HEK293 (cell line): ENCODE data around the gene DKK2.

ENCODE experiments used
- GFI1B ChIP-seq: fragments of 450-650 bp; formaldehyde crosslinking; IDR thresholded peaks from 2 replicates; pipeline ENCODE4 v1.5.1; 2016; ENCODE audit warnings: missing biosample characterization, missing genetic modification characterization
- GLIS2 ChIP-seq: fragments of 450-650 bp; formaldehyde crosslinking; IDR thresholded peaks from 2 replicates; pipeline ENCODE4 v1.5.1; 2016; ENCODE audit warnings: missing biosample characterization, missing genetic modification characterization
- HOXD13 ChIP-seq: sonication (generic); formaldehyde crosslinking; IDR thresholded peaks from 2 replicates; pipeline ENCODE4 v1.8.0; 2022; ENCODE audit warnings: missing genetic modification reagents, borderline replicate concordance
- KLF8 ChIP-seq: fragments of 450-650 bp; formaldehyde crosslinking; IDR thresholded peaks from 2 replicates; pipeline ENCODE4 v1.5.1; 2016; ENCODE audit warnings: missing biosample characterization, missing genetic modification characterization
- PATZ1 ChIP-seq: fragments of 450-650 bp; formaldehyde crosslinking; IDR thresholded peaks from 2 replicates; pipeline ENCODE4 v1.5.1; 2016; ENCODE audit warnings: missing biosample characterization, missing genetic modification characterization
- ZFP3 ChIP-seq: fragments of 450-650 bp; formaldehyde crosslinking; IDR thresholded peaks from 2 replicates; pipeline ENCODE4 v1.5.1; 2016; ENCODE audit warnings: low read depth, missing biosample characterization, missing genetic modification characterization
- ZNF112 ChIP-seq: fragments of 450-650 bp; formaldehyde crosslinking; IDR thresholded peaks from 2 replicates; pipeline ENCODE4 v1.5.0; 2017; ENCODE audit warnings: missing biosample characterization, missing genetic modification characterization
- ZNF155 ChIP-seq: fragments of 450-650 bp; formaldehyde crosslinking; IDR thresholded peaks from 2 replicates; pipeline ENCODE4 v1.5.1; 2016; ENCODE audit warnings: missing biosample characterization, missing genetic modification characterization
- ZNF175 ChIP-seq: fragments of 450-650 bp; formaldehyde crosslinking; IDR thresholded peaks from 2 replicates; pipeline ENCODE4 v1.5.1; 2016; ENCODE audit warnings: missing biosample characterization, missing genetic modification characterization
- ZNF274 ChIP-seq, 2 experiments: fragments of 200-500 bp in 1 of 2; fragments of 450-650 bp in 1 of 2; sonication (Bioruptor generic) in 1 of 2; formaldehyde crosslinking in 1 of 2; IDR thresholded peaks; 2 replicates each; pipeline versions ENCODE4 v1.5.1 to v1.6.1; 2014 to 2016; ENCODE audit warnings: borderline replicate concordance in 1 of 2, inconsistent platforms in 1 of 2, low read length in 1 of 2, missing biosample characterization in 1 of 2, missing genetic modification characterization in 1 of 2
- ZNF324 ChIP-seq: fragments of 450-650 bp; formaldehyde crosslinking; IDR thresholded peaks from 2 replicates; pipeline ENCODE4 v1.5.1; 2016; ENCODE audit warnings: missing biosample characterization, missing genetic modification characterization
- ZNF335 ChIP-seq: fragments of 450-650 bp; formaldehyde crosslinking; conservative IDR thresholded peaks from 2 replicates; pipeline ENCODE4 v1.5.1; 2016; ENCODE audit warnings: missing biosample characterization, missing genetic modification characterization
- ZNF341 ChIP-seq: fragments of 450-650 bp; formaldehyde crosslinking; IDR thresholded peaks from 2 replicates; pipeline ENCODE4; 2016; ENCODE audit warnings: low read depth, missing biosample characterization, missing genetic modification characterization
- ZNF366 ChIP-seq: fragments of 450-650 bp; formaldehyde crosslinking; conservative IDR thresholded peaks from 2 replicates; pipeline ENCODE4 v1.5.1; 2016; ENCODE audit warnings: missing biosample characterization, missing genetic modification characterization
- ZNF433 ChIP-seq: fragments of 450-650 bp; formaldehyde crosslinking; IDR thresholded peaks from 2 replicates; pipeline ENCODE4 v1.5.1; 2016; ENCODE audit warnings: missing biosample characterization, missing genetic modification characterization, low read depth
- ZNF501 ChIP-seq: fragments of 450-650 bp; formaldehyde crosslinking; IDR thresholded peaks from 2 replicates; pipeline ENCODE4 v1.5.1; 2016; ENCODE audit warnings: missing biosample characterization, missing genetic modification characterization
- ZNF548 ChIP-seq: fragments of 450-650 bp; formaldehyde crosslinking; IDR thresholded peaks from 2 replicates; pipeline ENCODE4 v1.5.1; 2016; ENCODE audit warnings: missing biosample characterization, missing genetic modification characterization
- ZNF610 ChIP-seq: fragments of 450-650 bp; formaldehyde crosslinking; IDR thresholded peaks from 2 replicates; pipeline ENCODE4 v1.5.1; 2016; ENCODE audit warnings: missing biosample characterization, missing genetic modification characterization, borderline replicate concordance
- ZNF658 ChIP-seq: fragments of 450-650 bp; formaldehyde crosslinking; IDR thresholded peaks from 2 replicates; pipeline ENCODE4; 2016; ENCODE audit warnings: missing biosample characterization, missing genetic modification characterization
- ZNF692 ChIP-seq: fragments of 450-650 bp; formaldehyde crosslinking; IDR thresholded peaks from 2 replicates; pipeline ENCODE4 v1.5.1; 2016; ENCODE audit warnings: missing biosample characterization, missing genetic modification characterization
- ZNF747 ChIP-seq: fragments of 450-650 bp; formaldehyde crosslinking; IDR thresholded peaks from 2 replicates; pipeline ENCODE4 v1.5.1; 2016; ENCODE audit warnings: missing biosample characterization, missing genetic modification characterization
- TF ChIP-seq, protein P1 (sequence below): fragments of 450-650 bp; formaldehyde crosslinking; IDR thresholded peaks from 2 replicates; pipeline ENCODE4 v1.5.1; 2016; ENCODE audit warnings: missing biosample characterization, missing genetic modification characterization
- TF ChIP-seq, protein P2 (sequence below): fragments of 450-650 bp; formaldehyde crosslinking; IDR thresholded peaks from 2 replicates; pipeline ENCODE4 v1.5.1; 2017; ENCODE audit warnings: missing biosample characterization, missing genetic modification characterization
- TF ChIP-seq, protein P3 (sequence below): fragments of 450-650 bp; formaldehyde crosslinking; IDR thresholded peaks from 2 replicates; pipeline ENCODE4 v1.5.1; 2016; ENCODE audit warnings: missing biosample characterization, missing genetic modification characterization, borderline replicate concordance
- TF ChIP-seq, protein P4 (sequence below): fragments of 450-650 bp; formaldehyde crosslinking; IDR thresholded peaks from 2 replicates; pipeline ENCODE4 v1.5.1; 2016; ENCODE audit warnings: missing biosample characterization, missing genetic modification characterization

The DKK2 gene

GRCh38 chr4:107034091-107034995, 1.8 kb downstream of the DKK2 start (continued):
- no peak for TF ChIP-seq ZNF692
- TF ChIP-seq, protein P1, sequence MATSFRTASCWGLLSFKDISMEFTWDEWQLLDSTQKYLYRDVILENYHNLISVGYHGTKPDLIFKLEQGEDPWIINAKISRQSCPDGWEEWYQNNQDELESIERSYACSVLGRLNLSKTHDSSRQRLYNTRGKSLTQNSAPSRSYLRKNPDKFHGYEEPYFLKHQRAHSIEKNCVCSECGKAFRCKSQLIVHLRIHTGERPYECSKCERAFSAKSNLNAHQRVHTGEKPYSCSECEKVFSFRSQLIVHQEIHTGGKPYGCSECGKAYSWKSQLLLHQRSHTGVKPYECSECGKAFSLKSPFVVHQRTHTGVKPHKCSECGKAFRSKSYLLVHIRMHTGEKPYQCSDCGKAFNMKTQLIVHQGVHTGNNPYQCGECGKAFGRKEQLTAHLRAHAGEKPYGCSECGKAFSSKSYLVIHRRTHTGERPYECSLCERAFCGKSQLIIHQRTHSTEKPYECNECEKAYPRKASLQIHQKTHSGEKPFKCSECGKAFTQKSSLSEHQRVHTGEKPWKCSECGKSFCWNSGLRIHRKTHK (tag by site-specific recombination) = no peak
- TF ChIP-seq, protein P2, sequence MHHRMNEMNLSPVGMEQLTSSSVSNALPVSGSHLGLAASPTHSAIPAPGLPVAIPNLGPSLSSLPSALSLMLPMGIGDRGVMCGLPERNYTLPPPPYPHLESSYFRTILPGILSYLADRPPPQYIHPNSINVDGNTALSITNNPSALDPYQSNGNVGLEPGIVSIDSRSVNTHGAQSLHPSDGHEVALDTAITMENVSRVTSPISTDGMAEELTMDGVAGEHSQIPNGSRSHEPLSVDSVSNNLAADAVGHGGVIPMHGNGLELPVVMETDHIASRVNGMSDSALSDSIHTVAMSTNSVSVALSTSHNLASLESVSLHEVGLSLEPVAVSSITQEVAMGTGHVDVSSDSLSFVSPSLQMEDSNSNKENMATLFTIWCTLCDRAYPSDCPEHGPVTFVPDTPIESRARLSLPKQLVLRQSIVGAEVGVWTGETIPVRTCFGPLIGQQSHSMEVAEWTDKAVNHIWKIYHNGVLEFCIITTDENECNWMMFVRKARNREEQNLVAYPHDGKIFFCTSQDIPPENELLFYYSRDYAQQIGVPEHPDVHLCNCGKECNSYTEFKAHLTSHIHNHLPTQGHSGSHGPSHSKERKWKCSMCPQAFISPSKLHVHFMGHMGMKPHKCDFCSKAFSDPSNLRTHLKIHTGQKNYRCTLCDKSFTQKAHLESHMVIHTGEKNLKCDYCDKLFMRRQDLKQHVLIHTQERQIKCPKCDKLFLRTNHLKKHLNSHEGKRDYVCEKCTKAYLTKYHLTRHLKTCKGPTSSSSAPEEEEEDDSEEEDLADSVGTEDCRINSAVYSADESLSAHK (tag by site-specific recombination) = no peak
- TF ChIP-seq, protein P3, sequence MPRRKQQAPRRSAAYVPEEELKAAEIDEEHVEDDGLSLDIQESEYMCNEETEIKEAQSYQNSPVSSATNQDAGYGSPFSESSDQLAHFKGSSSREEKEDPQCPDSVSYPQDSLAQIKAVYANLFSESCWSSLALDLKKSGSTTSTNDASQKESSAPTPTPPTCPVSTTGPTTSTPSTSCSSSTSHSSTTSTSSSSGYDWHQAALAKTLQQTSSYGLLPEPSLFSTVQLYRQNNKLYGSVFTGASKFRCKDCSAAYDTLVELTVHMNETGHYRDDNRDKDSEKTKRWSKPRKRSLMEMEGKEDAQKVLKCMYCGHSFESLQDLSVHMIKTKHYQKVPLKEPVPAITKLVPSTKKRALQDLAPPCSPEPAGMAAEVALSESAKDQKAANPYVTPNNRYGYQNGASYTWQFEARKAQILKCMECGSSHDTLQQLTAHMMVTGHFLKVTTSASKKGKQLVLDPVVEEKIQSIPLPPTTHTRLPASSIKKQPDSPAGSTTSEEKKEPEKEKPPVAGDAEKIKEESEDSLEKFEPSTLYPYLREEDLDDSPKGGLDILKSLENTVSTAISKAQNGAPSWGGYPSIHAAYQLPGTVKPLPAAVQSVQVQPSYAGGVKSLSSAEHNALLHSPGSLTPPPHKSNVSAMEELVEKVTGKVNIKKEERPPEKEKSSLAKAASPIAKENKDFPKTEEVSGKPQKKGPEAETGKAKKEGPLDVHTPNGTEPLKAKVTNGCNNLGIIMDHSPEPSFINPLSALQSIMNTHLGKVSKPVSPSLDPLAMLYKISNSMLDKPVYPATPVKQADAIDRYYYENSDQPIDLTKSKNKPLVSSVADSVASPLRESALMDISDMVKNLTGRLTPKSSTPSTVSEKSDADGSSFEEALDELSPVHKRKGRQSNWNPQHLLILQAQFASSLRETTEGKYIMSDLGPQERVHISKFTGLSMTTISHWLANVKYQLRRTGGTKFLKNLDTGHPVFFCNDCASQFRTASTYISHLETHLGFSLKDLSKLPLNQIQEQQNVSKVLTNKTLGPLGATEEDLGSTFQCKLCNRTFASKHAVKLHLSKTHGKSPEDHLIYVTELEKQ = no peak
- no peak for TF ChIP-seq ZNF175 (tag by site-specific recombination)
- TF ChIP-seq ZNF747 (tag by site-specific recombination) = no peak
- no peak for TF ChIP-seq HOXD13 (CRISPR knock-in tag)
- no peak for TF ChIP-seq ZNF155 (tag by site-specific recombination)
- TF ChIP-seq ZNF501 (tag by site-specific recombination) = no peak
- no peak for TF ChIP-seq ZNF610 (tag by site-specific recombination)
- TF ChIP-seq PATZ1 (tag by site-specific recombination) = peak; percentile 47; the same call in 1 of the 2 replicates
- TF ChIP-seq ZNF112 (tag by site-specific recombination) = no peak
- TF ChIP-seq ZNF366 (tag by site-specific recombination) = peak; percentile 29; the same call in 1 of the 2 replicates
- TF ChIP-seq ZNF658 (tag by site-specific recombination) = no peak
- TF ChIP-seq GFI1B = no peak
- peak; percentile 37; the same call in 1 of the 2 replicates for TF ChIP-seq GLIS2 (tag by site-specific recombination)
- no peak for TF ChIP-seq ZNF433 (tag by site-specific recombination)
- TF ChIP-seq ZNF548 (tag by site-specific recombination) = no peak
- TF ChIP-seq, protein P4, sequence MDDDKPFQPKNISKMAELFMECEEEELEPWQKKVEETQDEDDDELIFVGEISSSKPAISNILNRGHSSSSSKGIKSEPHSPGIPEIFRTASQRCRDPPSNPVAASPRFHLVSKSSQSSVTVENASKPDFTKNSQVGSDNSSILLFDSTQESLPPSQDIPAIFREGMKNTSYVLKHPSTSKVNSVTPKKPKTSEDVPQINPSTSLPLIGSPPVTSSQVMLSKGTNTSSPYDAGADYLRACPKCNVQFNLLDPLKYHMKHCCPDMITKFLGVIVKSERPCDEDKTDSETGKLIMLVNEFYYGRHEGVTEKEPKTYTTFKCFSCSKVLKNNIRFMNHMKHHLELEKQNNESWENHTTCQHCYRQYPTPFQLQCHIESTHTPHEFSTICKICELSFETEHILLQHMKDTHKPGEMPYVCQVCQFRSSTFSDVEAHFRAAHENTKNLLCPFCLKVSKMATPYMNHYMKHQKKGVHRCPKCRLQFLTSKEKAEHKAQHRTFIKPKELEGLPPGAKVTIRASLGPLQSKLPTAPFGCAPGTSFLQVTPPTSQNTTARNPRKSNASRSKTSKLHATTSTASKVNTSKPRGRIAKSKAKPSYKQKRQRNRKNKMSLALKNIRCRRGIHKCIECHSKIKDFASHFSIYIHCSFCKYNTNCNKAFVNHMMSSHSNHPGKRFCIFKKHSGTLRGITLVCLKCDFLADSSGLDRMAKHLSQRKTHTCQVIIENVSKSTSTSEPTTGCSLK (tag by site-specific recombination) = no peak
- no peak for TF ChIP-seq ZNF324 (tag by site-specific recombination)
- TF ChIP-seq ZNF335 (tag by site-specific recombination) = no peak
- TF ChIP-seq KLF8 (tag by site-specific recombination) = no peak
- no peak for TF ChIP-seq ZNF341 (tag by site-specific recombination)
- no peak for TF ChIP-seq ZNF274 (IDR thresholded peaks at IDR 0.05; ENCODE audit: low read length)
- TF ChIP-seq ZNF274 (tag by site-specific recombination; IDR thresholded peaks at IDR 0.05; ENCODE audit: borderline replicate concordance) = no peak
- TF ChIP-seq ZFP3 (tag by site-specific recombination) = no peak
